ENCODE results near the gene QPCT. TPM values are rescaled to one million over a fixed set of nuclear protein-coding genes. Genes with fewer than 3 reads are reported as not detected.
"Not testable (repeated sequence)": the region's sequence is repeated elsewhere in the genome, so short reads cannot be mapped to it uniquely, and the experiment has no call there.

The QPCT gene
- polyA plus RNA-seq, 1 experiment = 15.9 TPM

DNA sequence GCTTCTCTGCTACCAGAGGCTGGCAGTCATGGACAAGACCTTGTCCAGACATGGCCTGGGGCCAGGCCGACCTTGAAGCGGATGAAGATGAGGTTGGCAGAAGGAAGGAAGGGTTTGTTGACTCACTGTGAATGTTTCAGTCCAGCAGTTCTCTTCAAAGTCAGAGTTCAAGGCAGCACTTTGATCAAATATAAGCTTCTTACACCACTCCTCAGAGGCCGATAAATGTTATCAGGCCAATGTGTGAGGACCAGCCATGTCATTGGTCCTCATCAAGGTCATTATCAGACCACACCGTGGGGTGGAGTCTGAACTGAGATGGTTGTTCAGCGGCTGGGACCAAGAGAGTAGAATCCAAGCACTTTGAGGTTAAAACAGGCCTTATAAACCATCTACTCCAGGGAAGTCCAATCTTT is 35.5 kb downstream of the QPCT start:
- Histone ChIP-seq H3K4me3 (ENCODE audit: low read depth, low read length) (no peak overlapping the region), H3K36me3 (ENCODE audit: control insufficient read depth, insufficient read depth, low read length) (no peaks in the 10 kb centered on the region), H3K27me3 (ENCODE audit: control insufficient read depth, insufficient read depth, low read length) (no peaks in the 10 kb centered on the region)
- ChIA-PET POLR2A (no interaction called here), CTCF (interaction anchor here (1.0 to 3.3 kb wide), 3 partner anchors 10 to 16 kb away, joined by 3 to 12 read pairs (median 5); no protein-coding TSS in a partner anchor)
- DNase-seq (ENCODE audit: low read depth) = no peak
- TF ChIP-seq, protein P1, sequence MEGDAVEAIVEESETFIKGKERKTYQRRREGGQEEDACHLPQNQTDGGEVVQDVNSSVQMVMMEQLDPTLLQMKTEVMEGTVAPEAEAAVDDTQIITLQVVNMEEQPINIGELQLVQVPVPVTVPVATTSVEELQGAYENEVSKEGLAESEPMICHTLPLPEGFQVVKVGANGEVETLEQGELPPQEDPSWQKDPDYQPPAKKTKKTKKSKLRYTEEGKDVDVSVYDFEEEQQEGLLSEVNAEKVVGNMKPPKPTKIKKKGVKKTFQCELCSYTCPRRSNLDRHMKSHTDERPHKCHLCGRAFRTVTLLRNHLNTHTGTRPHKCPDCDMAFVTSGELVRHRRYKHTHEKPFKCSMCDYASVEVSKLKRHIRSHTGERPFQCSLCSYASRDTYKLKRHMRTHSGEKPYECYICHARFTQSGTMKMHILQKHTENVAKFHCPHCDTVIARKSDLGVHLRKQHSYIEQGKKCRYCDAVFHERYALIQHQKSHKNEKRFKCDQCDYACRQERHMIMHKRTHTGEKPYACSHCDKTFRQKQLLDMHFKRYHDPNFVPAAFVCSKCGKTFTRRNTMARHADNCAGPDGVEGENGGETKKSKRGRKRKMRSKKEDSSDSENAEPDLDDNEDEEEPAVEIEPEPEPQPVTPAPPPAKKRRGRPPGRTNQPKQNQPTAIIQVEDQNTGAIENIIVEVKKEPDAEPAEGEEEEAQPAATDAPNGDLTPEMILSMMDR (IDR thresholded peaks at IDR 0.05; ENCODE audit: insufficient read depth, low read depth, low read length) = no peak

DNA sequence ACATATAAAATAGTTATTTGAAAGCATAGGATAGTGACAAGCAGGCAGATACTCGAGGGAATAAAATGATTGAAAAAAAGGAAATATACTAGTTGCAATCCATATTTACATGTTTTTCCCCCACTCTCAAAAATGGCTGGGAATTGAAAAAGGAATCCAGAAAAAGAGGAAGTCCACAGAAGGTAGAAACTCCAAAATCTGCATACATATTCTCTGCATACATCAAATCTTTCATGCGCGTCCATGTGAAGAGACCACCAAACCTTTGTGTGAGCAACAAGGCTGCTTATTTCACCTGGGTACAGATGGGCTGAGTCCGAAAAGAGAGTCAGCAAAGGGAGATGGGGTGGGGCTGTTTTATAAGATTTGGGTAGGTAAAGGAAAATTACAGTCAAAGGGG is 36.4 kb downstream of the QPCT start:
- H3K36me3 ChIP-seq (ENCODE audit: control insufficient read depth, insufficient read depth, low read length); POLR2A ChIA-PET; CTCF ChIA-PET; H3K4me3 ChIP-seq (ENCODE audit: low read depth, low read length); DNase-seq (ENCODE audit: low read depth); H3K27me3 ChIP-seq (ENCODE audit: control insufficient read depth, insufficient read depth, low read length): not testable (repeated sequence)

GRCh38 chr2:37384261-37384660 is 39.8 kb downstream of the QPCT start:
- POLR2A ChIA-PET = not testable (repeated sequence)

DNA sequence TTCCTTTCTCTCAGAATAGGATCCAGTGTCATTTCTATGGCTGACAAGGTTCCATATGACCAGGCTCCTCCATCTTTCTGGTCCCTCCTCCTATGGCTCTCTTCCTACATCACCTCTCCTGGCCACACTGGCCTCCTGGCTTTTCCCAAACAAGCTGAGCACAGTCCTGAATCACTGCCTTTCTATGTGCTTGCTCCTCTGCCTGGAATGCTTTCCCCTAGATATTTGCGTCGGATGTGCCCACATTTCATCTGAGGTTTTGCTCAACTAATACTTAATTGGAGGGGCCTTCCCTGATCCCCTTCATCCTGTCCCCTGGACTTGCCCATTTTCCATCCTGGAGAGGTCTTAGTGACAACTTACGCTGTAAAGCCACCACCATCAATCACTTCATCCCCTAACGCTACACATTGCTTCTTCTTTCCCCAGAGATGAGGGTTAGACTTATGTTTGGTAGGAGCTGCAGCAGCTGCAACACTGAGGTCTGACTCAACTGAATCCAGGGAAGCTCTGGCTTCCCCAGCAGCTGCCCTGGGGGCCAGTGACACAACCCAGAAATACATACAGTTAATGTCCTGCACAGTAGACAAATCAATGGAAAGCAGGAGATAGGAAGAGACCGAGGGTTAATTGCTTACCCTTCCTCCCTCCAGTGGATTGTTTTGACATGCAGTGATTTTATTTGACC is 42.9 kb downstream of the QPCT start:
- no peak for DNase-seq (ENCODE audit: low read depth)
- CTCF ChIA-PET = interaction anchor here (0.6 to 2.8 kb wide), 4 partner anchors 9 to 218 kb away, joined by 3 to 20 read pairs (median 4); no protein-coding TSS in a partner anchor
- Histone ChIP-seq H3K4me3 (ENCODE audit: low read depth, low read length) (no peak overlapping the region), H3K36me3 (ENCODE audit: control insufficient read depth, insufficient read depth, low read length) (no peaks in the 10 kb centered on the region), H3K27me3 (ENCODE audit: control insufficient read depth, insufficient read depth, low read length) (no peaks in the 10 kb centered on the region)
- TF ChIP-seq, protein P1 (IDR thresholded peaks at IDR 0.05; ENCODE audit: insufficient read depth, low read depth, low read length) = no peak
- POLR2A ChIA-PET = no interaction called here

More at GRCh38 chr2:37384261-37384660, 39.8 kb downstream of the QPCT start:
- not testable (repeated sequence) for H3K4me3 ChIP-seq (ENCODE audit: low read depth, low read length); DNase-seq (ENCODE audit: low read depth); H3K36me3 ChIP-seq (ENCODE audit: control insufficient read depth, insufficient read depth, low read length); H3K27me3 ChIP-seq (ENCODE audit: control insufficient read depth, insufficient read depth, low read length)
- CTCF ChIA-PET = interaction anchor here (0.5 kb wide), 1 partner anchor 236 kb away, joined by 3 read pairs; no protein-coding TSS in a partner anchor

- CTCF ChIA-PET = interaction anchor here (0.8 to 2.8 kb wide), 3 partner anchors 8 to 219 kb away, joined by 3 to 20 read pairs (median 3); no protein-coding TSS in a partner anchor
- no peak for DNase-seq (ENCODE audit: low read depth)
- H3K36me3 ChIP-seq (ENCODE audit: control insufficient read depth, insufficient read depth, low read length) = no peaks in the 10 kb centered on the region
- POLR2A ChIA-PET = no interaction called here
- H3K4me3 ChIP-seq (ENCODE audit: low read depth, low read length) = no peak overlapping the region
- H3K27me3 ChIP-seq (ENCODE audit: control insufficient read depth, insufficient read depth, low read length) = no peaks in the 10 kb centered on the region
- TF ChIP-seq, protein P1 (IDR thresholded peaks at IDR 0.05; ENCODE audit: insufficient read depth, low read depth, low read length) = no peak
Measured at GRCh38 chr2:37388074-37388473, 43.6 kb downstream of the QPCT start.

GRCh38 chr2:37389395-37389794 is 45.0 kb downstream of the QPCT start:
- Histone ChIP-seq H3K4me3 (ENCODE audit: low read depth, low read length) (no peak overlapping the region), H3K36me3 (ENCODE audit: control insufficient read depth, insufficient read depth, low read length) (no peaks in the 10 kb centered on the region), H3K27me3 (ENCODE audit: control insufficient read depth, insufficient read depth, low read length) (no peaks in the 10 kb centered on the region)
- ChIA-PET CTCF (interaction anchor here (0.7 kb wide), 1 partner anchor 15 kb away, joined by 3 read pairs; no protein-coding TSS in a partner anchor), POLR2A (no interaction called here)
- TF ChIP-seq, protein P1 (IDR thresholded peaks at IDR 0.05; ENCODE audit: insufficient read depth, low read depth, low read length) = no peak
- DNase-seq (ENCODE audit: low read depth) = no peak
